GM21447 (cell line): ENCODE measurements around the gene PSMD11.

ENCODE experiments used
- ATAC-seq: cut with Tn5 transposase; IDR thresholded peaks from one replicate; pipeline ENCODE4 v1.9.1; 2021; ENCODE audit not compliant: unreplicated experiment

PSMD11 gene

DNA sequence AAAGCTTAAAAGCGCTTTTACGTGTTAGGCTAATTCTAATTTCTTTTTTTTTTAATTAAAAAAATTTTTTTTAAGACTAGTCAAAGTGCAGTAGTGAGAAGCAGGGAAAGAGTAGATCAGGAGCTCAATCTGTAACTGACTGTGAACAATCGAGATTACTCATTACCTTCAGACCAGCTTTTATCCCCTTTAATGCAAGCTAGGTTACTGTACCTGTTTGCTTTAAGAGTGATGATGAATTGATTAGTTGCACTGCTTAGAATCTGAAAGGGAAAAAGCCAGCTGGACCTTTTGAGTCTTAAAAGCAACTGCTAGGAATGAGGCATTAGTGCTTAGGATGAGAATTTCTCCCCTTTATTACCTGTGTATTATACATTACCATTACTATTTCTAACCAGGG lies 19.0 kb downstream of the PSMD11 start:
- no peak for ATAC-seq

DNA sequence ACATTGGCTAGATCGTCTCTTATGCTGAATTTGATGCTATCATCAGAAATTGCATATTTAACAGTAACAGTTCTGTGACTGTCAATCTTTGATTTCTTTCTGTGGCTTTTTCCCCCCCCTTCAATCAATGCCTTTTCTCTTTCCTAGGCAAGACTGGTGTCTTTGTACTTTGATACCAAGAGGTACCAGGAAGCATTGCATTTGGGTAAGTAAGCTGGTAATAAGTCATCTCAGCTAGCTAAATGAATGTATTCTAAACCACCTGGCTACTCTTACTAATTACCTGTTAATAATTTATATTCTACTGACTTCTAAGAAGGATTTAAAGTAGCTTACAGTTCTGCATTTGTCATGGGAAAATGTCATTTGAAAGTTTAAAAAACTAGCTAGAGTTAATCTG lies 20.1 kb downstream of the PSMD11 start:
- no peak for ATAC-seq

DNA sequence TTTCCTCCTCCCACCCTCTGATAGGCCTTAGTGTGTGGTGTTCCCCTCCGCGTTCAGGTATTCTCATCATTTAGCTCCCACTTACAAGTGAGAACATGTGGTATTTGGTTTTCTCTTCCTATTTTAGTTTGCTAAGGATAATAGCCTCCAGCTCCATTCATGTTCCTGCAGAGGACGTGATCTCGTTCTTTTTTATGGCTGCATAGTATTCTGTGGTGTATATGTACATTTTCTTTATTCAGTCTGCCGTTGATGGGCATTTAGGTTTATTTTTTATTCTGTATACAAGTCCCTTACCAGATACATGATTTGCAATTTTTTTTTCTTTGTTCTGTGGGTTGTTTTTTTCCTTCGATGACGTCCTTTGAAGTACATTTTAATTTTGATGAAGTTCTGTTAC lies 23.6 kb downstream of the PSMD11 start:
- ATAC-seq = no peak

DNA sequence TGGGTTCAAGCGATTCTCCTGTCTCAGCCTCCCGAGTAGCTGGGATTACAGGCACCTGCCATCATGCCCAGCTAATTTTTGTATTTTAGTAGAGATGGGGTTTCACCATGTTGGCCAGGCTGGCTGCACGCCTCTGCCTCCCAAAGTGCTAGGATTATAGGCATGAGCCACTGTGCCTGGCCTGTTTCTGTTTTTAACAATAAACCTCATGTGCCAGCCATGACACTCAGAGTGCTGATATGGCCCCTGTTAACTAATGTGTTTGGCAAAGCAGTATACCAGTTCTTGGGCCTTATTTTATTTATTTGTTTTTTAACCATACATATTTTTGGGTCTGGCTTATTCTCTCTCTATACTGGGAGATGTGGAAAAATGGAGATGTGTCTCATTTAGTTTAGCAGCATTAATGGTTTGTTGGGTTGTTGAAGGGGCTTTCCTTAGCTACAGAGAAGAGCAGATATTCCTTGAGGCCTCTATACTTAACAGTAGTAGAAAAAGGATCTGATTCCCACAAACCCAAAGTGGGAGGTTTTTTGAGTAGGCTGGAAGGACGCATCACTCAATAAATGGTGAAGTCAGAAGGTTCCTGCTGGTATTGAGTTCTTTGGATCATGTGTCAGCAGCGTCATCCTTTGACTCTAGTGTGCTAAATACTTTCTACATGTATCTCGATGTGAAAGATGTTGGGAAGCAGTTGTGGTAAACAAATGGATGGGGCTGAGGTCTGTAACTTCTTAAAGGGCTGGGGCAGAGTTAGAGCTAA lies 26.3 kb downstream of the PSMD11 start:
- ATAC-seq = no peak

DNA sequence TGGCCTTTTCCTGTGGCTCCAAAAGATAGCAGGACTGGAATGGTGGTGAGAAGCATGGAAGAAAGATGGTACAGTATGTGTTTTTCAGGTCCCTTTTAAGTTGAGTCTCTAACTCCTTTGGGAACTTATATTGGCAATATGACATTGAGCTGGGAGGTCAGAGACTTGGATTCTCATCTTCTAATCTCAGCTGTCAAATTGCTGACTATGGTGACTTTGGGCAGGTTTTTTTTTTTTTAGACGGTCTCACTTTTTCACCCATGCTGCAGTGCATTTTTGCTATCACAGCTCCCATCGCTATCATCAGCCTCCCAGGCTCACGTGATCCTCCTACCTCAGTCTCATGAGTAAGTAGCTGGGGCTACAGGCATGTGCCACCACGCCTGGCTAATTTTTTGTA lies 27.3 kb downstream of the PSMD11 start:
- no peak for ATAC-seq

DNA sequence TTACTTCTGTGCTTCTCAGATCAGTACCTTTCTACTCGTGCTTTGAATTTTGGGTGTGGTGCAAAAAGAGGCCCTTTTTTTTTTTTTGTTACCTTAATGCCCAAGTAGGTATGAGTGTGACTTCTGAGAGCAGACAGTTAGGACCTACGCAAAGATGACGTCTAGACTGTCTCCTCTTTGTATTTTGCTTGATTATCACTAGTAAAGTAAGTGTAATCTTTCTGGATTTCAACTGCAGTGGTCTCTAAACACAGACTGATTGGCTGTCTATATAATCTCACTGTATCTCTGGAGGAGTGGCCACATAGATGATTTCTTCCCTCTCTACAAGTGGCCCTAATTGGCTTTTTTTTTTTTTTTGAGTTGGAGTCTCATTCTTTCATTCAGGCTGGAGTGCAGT lies 30.9 kb downstream of the PSMD11 start:
- no peak for ATAC-seq

DNA sequence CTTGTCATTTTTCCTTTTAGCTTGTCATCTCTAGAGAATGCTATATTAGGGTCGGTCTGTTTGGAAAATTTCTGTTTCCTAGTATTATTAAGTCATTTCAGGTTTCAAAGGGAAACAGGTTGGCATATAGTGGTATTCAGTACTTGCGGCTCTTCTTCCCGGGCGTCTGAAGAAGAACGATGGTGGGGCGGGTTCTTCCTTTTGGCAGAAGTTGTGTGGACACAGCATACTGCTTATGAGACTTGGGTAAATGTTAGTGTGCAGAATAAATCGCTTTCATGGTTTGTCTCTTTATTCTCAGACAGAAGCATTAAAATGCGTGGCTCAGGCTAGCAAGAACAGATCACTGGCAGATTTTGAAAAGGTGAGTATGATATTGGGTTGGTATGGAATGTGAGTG lies 32.9 kb downstream of the PSMD11 start:
- ATAC-seq = no peak

DNA sequence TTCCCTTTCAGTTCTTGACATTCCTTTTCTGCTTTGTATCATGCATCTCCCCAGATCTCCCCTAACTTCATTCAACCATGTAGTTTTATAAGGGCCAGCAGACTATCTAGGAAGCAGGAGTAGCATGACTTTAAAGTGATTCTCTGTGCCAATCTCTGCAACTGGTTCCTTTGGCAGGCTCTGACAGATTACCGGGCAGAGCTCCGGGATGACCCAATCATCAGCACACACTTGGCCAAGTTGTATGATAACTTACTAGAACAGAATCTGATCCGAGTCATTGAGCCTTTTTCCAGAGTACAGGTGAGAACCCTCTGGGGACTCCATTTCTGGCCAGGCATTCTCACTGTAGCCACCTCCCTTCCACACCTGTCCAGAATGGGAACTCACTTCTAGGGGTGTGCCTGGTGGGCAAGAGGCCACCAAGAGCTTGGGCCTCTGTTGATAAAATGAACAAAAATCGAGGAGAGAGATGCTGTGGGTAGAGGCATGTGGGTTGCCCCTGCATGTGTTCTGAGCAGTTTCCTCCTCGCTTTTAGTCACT lies 34.8 kb downstream of the PSMD11 start:
- ATAC-seq = no peak

DNA sequence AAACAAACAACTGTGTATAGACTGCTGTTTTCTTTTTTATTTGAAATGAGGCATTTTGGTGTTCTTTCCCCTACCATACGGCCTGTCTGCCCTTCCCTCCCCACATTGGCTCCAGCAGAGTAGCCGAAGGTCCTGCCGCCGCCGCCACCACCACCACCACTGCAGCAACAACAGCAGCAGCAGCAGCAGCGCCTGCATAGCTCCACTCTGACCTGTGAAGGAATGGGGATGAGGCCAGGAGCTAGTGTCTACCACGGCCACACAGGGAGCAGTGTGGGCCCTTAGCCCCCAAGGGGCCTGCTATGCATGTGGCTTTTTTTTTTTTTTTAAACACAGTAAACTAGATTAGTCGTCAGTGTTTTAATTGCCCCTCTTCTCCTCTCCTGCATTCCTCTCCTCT lies 36.9 kb downstream of the PSMD11 start:
- no peak for ATAC-seq

DNA sequence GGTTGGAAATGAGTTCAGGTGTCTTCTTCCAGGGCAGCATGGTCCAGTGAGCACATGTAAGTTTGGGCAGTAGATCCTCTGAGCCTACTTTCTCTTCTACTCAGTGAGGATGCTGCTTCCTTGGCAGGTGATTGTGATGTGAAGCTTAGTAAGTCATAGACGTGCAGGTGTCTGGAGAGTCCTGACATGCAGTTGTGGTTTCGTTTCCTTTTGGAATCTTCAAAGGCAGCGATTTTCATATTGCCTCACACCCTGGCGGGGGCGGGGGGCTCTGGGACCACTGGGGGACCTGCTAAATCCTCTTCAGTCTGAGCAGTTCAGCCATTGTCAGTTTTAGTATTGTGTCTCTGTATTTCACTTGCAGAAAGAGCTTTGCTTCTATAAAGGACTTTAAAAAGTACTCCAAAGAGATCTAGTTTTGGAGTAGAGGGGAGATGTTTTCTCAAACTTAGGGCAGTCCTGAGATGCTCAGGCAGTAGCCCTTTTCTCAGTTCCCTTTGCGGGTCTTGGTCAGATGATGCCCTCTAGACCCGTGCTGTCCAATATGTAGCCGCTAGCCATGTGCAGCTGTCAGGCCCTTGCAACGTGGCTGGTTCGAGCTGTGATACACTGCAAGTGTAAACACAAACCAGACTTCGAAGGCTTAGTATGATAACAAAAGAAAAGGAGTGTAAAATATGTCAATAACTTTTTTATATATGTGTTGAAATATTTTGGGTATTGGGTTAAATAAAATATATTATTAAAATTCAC lies 38.4 kb downstream of the PSMD11 start:
- no peak for ATAC-seq

DNA sequence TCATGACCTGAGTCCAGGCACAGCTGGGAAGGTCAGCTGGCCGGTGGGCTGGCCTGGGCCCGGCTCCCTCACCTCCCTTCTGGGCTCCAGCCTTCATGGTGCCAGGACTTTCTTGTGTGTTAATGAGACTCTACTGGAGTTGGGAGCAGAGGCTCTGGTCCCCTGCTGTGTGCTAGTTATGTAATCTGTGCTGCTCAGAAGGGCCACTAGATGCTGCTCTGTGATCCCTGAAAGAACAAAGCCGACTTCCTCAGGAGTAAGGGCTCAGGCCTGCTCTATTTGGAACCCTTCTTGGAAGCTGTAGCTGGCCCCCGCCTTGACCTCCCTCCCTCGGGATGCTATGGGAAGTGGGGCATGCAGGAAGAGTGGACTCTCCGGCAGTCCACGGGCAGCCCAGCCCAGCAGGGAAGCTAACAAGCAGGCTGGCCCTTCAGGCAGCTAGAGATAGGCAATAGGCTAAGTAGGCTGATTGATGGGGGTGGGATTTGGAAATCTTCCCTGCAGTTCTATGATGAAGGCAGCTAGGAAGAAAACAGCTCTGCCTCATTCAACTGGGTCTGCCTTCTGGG lies 39.2 kb downstream of the PSMD11 start:
- no peak for ATAC-seq

DNA sequence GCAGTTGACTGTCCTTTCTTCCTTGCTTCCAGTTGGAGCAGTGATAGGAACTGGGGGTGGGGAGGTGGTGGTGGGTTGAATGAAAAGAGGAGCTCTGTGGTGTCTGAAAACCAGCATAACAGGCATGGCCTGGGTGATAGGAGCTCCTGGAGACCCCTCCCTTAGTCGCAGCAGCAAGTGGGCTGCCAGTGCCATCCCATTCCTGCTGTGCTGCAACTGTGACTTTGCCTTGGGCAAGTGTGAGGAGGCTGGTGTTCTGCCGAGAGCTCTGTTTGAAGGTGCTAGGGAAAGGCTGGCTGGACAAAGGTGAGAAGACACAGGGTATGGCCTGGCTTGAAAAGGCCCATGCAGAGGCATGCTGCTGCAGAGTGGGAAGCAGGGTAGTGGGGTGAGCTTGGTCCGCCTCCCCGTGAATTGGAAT lies 39.7 kb downstream of the PSMD11 start:
- ATAC-seq = no peak

DNA sequence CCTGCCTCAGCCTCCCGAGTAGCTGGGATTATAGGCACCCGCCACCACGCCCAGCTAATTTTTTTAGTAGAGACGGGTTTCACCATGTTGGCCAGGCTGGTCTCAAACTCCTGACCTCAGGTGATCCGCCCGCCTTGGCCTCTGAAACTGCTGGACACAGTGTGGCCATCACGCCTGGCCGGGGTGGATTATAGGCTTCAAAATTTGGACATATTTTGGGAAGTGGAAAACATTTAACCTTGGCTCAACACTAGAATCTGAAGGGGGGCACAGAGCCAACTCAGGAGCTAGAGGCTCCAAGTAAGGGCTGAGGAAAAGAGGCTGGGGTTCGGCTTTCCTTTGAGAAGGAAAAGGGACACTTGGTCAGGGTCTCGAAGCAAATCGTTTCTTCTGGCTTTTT lies 40.3 kb downstream of the PSMD11 start:
- no peak for ATAC-seq

DNA sequence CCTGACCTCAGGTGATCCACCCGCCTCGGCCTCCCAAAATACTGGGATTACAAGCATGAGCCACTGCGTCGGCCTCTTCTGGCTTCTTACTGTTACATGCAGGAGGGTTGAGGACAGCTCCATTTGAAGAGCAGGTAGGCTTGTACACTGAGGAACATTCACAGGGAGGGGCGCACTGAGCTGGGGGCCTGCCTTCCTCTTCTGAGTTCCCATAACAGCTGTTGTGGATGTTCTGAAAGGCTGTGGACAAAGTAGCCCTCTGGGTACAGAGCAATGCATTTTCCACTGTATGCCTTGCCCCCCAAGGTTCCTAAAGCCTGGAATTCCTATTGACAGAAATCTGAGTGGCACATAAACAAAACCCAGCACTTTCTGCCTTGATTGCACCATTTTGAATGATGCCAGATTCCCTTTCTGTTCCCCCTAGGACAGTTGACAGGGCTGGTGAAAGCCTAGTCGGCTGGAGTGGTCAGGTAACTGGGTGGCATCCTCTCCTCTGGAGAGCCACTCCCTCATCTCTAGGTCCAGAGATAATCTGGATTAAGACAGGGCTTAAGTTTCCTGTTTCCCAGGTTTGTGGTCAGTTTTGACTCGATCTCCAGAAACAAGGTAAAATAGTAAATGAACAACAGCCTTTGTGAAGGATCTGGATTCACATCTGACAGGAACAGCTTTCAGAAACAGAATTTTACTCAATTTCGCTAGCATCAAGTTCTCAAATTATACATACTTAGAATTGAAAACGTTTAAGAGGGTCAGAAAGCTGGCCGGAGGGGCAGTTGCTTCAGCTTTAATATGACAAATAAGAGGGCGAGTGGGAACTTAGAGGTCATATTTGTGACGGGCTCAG lies 41.2 kb downstream of the PSMD11 start:
- ATAC-seq = no peak

DNA sequence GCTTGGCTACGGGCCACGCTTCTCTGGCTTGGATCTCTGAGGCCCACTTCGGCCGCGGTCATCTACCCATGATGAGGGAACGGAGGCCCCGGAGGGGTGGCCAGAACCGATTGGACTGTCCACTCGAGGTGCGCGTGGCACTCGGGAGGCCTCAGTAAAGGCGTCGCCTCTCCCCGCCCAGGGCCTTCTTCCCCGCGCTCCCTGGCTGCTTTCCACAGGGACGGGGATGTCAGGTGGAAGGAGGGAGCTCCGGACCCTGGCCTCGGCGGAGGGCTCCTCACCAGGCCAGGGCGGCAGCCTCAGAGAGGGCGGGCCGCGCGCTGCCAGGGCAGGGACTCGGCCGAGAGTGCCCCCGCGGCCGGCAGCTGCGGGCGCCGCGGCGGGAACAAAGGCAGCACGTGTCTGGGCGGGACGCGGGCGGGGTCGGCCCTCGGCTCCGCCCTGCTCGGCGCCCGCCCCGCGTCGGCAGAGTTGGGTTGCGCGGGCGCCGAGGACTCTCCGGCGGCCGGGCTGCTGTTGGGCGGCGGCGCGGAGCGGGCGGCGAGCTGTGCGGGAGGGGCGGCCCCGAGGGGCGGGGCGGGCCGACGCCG lies 41.9 kb downstream of the PSMD11 start:
- peak; percentile 25 for ATAC-seq

DNA sequence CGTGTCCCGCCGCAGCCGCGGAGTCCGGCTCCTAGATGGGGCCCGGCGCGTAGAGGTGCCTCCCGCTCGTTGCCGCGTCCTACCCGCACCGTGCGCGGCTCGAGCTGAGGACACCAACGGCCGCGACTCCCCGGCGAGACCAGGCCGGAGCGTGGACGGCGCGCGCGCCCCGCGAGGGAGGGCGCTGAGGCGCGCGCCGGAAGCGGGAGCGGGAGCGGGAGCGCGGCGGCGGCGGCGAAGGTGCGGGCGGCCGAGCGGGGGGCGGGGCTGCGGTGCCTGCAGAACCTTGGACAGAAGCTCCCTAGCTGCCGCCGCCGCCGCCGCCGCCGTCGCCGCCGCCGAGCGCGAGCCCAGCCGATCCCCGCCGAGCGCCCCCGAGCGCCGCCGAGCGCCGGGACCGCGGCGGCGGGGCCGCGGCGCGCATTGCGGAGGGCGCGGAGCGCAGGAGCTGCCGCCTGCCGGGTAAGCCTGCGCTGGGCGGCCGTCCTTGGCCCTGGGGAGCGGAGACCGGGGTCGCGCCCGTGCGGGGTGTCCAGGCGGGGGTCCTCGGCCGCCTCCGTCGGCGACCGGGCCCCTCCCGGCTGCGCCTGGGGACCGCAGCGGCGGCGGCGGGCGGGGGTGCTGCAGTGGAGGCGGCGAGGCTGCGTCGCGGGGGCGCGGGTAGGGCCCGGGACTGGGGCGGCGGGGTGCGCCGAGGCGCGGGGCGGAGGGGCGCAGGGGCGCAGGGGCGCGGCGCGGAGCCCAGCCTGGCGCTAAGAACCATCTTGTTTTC lies 42.6 kb downstream of the PSMD11 start, which contains the start of gene CDK5R1:
Gene CDK5R1 (plus strand): TSS at position 293 of the 772 bp plus-strand sequence. CDS start 628 bp downstream, outside the sequence.
- ATAC-seq = peak; percentile 41

DNA sequence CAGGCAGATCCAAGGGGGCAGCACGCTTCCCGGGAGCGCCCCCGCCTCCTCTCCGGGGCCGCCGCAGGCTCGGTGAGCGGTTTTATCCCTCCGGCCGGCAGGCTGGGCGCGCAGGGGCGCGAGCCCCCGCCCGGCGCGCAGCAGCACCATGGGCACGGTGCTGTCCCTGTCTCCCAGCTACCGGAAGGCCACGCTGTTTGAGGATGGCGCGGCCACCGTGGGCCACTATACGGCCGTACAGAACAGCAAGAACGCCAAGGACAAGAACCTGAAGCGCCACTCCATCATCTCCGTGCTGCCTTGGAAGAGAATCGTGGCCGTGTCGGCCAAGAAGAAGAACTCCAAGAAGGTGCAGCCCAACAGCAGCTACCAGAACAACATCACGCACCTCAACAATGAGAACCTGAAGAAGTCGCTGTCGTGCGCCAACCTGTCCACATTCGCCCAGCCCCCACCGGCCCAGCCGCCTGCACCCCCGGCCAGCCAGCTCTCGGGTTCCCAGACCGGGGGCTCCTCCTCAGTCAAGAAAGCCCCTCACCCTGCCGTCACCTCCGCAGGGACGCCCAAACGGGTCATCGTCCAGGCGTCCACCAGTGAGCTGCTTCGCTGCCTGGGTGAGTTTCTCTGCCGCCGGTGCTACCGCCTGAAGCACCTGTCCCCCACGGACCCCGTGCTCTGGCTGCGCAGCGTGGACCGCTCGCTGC lies 43.3 kb downstream of the PSMD11 start:
- no peak for ATAC-seq

DNA sequence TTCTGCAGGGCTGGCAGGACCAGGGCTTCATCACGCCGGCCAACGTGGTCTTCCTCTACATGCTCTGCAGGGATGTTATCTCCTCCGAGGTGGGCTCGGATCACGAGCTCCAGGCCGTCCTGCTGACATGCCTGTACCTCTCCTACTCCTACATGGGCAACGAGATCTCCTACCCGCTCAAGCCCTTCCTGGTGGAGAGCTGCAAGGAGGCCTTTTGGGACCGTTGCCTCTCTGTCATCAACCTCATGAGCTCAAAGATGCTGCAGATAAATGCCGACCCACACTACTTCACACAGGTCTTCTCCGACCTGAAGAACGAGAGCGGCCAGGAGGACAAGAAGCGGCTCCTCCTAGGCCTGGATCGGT lies 43.9 kb downstream of the PSMD11 start:
- no peak for ATAC-seq

DNA sequence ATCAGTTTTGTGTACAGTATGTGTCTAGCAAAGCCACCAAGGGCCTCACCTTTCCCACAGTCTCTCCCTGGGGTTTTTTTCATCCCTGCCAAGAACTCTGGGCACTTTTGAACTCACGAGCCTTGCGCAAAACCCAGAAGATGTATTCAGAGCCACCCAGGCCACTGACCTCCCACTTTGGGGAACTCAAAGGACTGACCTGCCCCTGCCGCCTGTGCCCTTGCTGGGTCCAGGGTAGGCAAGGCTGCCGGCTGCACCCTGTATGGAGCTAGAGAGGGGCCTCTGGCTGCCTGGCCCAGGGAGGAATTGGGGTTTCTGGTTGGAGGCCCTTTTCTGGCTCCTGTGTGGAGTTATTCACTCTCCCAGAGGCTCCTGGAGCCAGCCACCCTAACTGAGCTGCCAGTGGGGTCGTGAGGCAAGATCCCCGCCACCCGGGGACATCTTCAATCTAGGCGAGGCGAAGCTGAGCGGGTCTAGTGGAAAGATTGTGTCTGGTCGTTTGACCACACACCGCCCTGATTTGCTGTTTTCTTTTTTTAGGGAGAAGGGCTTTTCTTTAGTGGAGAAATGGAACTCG lies 44.4 kb downstream of the PSMD11 start:
- ATAC-seq = no peak
